ENCODE measurements around the gene PCSK1N.

DNA sequence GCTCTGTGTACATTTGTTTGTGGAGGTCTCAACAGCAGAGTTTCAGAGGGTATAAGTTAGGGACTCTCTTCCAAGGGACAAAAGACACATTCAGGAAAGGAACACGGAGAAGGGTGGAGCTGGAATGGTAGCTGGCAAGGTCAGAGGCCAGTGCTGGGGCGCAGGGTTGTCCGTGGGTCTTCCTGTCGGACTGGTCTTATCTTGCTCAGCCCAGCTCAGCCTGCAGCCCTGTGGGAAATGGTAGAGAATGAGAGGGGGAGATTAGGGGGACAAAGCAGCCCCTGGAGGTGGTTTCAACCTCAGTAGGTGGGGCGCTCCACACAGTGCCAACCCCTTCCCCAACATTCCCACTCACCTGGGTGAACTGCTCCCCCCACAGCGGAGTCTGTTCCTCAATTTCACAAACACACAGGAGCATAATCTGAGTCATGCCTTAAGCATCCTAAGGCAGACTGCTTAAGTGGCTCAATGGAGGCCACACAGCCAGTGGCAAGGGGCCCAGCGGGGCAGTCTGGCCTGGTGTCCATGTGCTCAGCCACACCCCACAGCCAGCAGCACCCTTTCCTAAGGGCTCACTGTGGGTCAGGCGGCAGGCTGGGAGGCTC, 40.4 kb downstream of the PCSK1N start:
- TF ChIP-seq, protein P1, sequence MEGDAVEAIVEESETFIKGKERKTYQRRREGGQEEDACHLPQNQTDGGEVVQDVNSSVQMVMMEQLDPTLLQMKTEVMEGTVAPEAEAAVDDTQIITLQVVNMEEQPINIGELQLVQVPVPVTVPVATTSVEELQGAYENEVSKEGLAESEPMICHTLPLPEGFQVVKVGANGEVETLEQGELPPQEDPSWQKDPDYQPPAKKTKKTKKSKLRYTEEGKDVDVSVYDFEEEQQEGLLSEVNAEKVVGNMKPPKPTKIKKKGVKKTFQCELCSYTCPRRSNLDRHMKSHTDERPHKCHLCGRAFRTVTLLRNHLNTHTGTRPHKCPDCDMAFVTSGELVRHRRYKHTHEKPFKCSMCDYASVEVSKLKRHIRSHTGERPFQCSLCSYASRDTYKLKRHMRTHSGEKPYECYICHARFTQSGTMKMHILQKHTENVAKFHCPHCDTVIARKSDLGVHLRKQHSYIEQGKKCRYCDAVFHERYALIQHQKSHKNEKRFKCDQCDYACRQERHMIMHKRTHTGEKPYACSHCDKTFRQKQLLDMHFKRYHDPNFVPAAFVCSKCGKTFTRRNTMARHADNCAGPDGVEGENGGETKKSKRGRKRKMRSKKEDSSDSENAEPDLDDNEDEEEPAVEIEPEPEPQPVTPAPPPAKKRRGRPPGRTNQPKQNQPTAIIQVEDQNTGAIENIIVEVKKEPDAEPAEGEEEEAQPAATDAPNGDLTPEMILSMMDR (IDR thresholded peaks at IDR 0.05), result no peak
- TF ChIP-seq EP300 (IDR thresholded peaks at IDR 0.05) (no peak), POLR2A (IDR thresholded peaks at IDR 0.05) (no peak), POLR2AphosphoS5 (IDR thresholded peaks at IDR 0.05) (no peak)
